Stimulated activated naive CD8-positive, alpha-beta T cell treated with anti-CD3 and anti-CD28 coated beads, Interleukin-15, Interleukin-2, amounts not matched to agents 100 U/mL and 50 U/mL, for 24 hours (primary cell): ENCODE measurements around the gene BAG3.
"Not testable (repeated sequence)": the region's sequence is repeated elsewhere in the genome, so short reads cannot be mapped to it uniquely, and the experiment has no call there.

Experiments used
- ATAC-seq: fragments of 150-1000 bp; cut with Tn5 transposase; one replicate; pipeline ENCODE4 v1.10.0; 2021
- DNase-seq: peaks from one replicate; pipeline ENCODE4 v3.0.0; 2021

BAG3 gene

GRCh38 chr10:119640875-119641526, 10.2 kb upstream of the BAG3 start:
- no peak for DNase-seq
- ATAC-seq: no peak

- DNase-seq (no peak), ATAC-seq (peak; percentile 72)
Measured at GRCh38 chr10:119642556-119643111, 8.5 kb upstream of the BAG3 start.

GRCh38 chr10:119643306-119644204, 7.6 kb upstream of the BAG3 start:
- ATAC-seq: no peak

GRCh38 chr10:119644205-119644814, 6.9 kb upstream of the BAG3 start:
- DNase-seq: no peak
- ATAC-seq: no peak

More at GRCh38 chr10:119643306-119644204, 7.6 kb upstream of the BAG3 start:
- DNase-seq: no peak

GRCh38 chr10:119644994-119645393, 6.2 kb upstream of the BAG3 start:
- ATAC-seq (no peak), DNase-seq (no peak)

- no peak for DNase-seq
- ATAC-seq: no peak
Measured at GRCh38 chr10:119650062-119650461, 1.1 kb upstream of the BAG3 start.

- ATAC-seq: no peak
Measured at GRCh38 chr10:119651514-119652360, 557 bp downstream of the BAG3 start.

GRCh38 chr10:119652361-119652730, 1.2 kb downstream of the BAG3 start:
- ATAC-seq: peak; percentile 29
- DNase-seq: peak; percentile 12

More at GRCh38 chr10:119651514-119652360, 557 bp downstream of the BAG3 start:
- peak; percentile 16 for DNase-seq

- ATAC-seq: no peak
- no peak for DNase-seq
Measured at GRCh38 chr10:119653209-119653608, 2.0 kb downstream of the BAG3 start.

GRCh38 chr10:119653916-119654315, 2.7 kb downstream of the BAG3 start:
- no peak for ATAC-seq
- DNase-seq: no peak

GRCh38 chr10:119654540-119654939, 3.4 kb downstream of the BAG3 start:
- DNase-seq (no peak), ATAC-seq (no peak)

GRCh38 chr10:119655566-119656001, 4.4 kb downstream of the BAG3 start:
- DNase-seq: peak; percentile 32
- peak; percentile 76 for ATAC-seq

GRCh38 chr10:119656760-119657159, 5.6 kb downstream of the BAG3 start:
- ATAC-seq (peak; percentile 1), DNase-seq (no peak)

- ATAC-seq (no peak), DNase-seq (no peak)
Measured at GRCh38 chr10:119657725-119658124, 6.5 kb downstream of the BAG3 start.

GRCh38 chr10:119658274-119658673, 7.1 kb downstream of the BAG3 start:
- peak; percentile 10 for DNase-seq
- no peak for ATAC-seq

GRCh38 chr10:119659951-119660350, 8.8 kb downstream of the BAG3 start:
- DNase-seq: no peak

GRCh38 chr10:119662076-119662605, 11.0 kb downstream of the BAG3 start:
- not testable (repeated sequence) for ATAC-seq, DNase-seq

More at GRCh38 chr10:119659951-119660350, 8.8 kb downstream of the BAG3 start:
- no peak for ATAC-seq

- ATAC-seq (peak; percentile 60), DNase-seq (no peak)
Measured at GRCh38 chr10:119663866-119664698, 12.9 kb downstream of the BAG3 start.

- no peak for ATAC-seq
Measured at GRCh38 chr10:119665901-119666708, 14.9 kb downstream of the BAG3 start.

GRCh38 chr10:119666709-119667004, 15.5 kb downstream of the BAG3 start:
- DNase-seq (no peak), ATAC-seq (no peak)

More at GRCh38 chr10:119665901-119666708, 14.9 kb downstream of the BAG3 start:
- DNase-seq: no peak
